ENCODE data around the gene UNC5C. TPM values are rescaled to one million over a fixed set of nuclear protein-coding genes. Genes with fewer than 3 reads are reported as not detected.

UNC5C gene
- total RNA-seq, 2 experiments from 2014 or later = not detected

- no peaks in the 10 kb centered on the region for H3K36me3 Mint-ChIP-seq (ENCODE audit: low read depth)
- H3K27me3 Mint-ChIP-seq (ENCODE audit: low read depth) = peaks cover 5% of the 10 kb centered on the region
- no peak overlapping the region for H3K4me3 Mint-ChIP-seq
- H3K27ac Mint-ChIP-seq = no peak overlapping the region
- CTCF ChIA-PET = no interaction called here
- H3K9me3 Mint-ChIP-seq = no peaks in the 10 kb centered on the region
- intact Hi-C loops (cut with micrococcal nuclease) = no loop called here
- DNase-seq = no peak
- no peaks in the 10 kb centered on the region for H3K4me1 Mint-ChIP-seq (ENCODE audit: low read depth)
Observed at GRCh38 chr4:95528388-95528948, 20.3 kb downstream of the UNC5C start.

- H3K27me3 Mint-ChIP-seq (ENCODE audit: low read depth) = peaks cover 2% of the 10 kb centered on the region
- H3K4me1 Mint-ChIP-seq (ENCODE audit: low read depth) = no peaks in the 10 kb centered on the region
- intact Hi-C loops (cut with micrococcal nuclease) = no loop called here
- no peaks in the 10 kb centered on the region for H3K36me3 Mint-ChIP-seq (ENCODE audit: low read depth)
- H3K9me3 Mint-ChIP-seq = no peaks in the 10 kb centered on the region
- H3K27ac Mint-ChIP-seq = no peak overlapping the region
- CTCF ChIA-PET = no interaction called here
- H3K4me3 Mint-ChIP-seq = no peak overlapping the region
- DNase-seq = no peak
Observed at GRCh38 chr4:95526075-95526474, 22.7 kb downstream of the UNC5C start.

GRCh38 chr4:95524729-95525128, 24.0 kb downstream of the UNC5C start:
- Mint-ChIP-seq H3K27ac (no peak overlapping the region), H3K9me3 (no peaks in the 10 kb centered on the region), H3K4me3 (no peak overlapping the region), H3K27me3 (ENCODE audit: low read depth) (peaks cover 2% of the 10 kb centered on the region), H3K4me1 (ENCODE audit: low read depth) (no peaks in the 10 kb centered on the region), H3K36me3 (ENCODE audit: low read depth) (no peaks in the 10 kb centered on the region)
- CTCF ChIA-PET = no interaction called here
- DNase-seq = no peak
- intact Hi-C loops (cut with micrococcal nuclease) = no loop called here

GRCh38 chr4:95524184-95524583, 24.6 kb downstream of the UNC5C start:
- no peak for DNase-seq
- Mint-ChIP-seq H3K4me1 (ENCODE audit: low read depth) (no peaks in the 10 kb centered on the region), H3K4me3 (no peak overlapping the region), H3K27me3 (ENCODE audit: low read depth) (peaks cover 2% of the 10 kb centered on the region), H3K36me3 (ENCODE audit: low read depth) (no peaks in the 10 kb centered on the region), H3K9me3 (no peaks in the 10 kb centered on the region), H3K27ac (no peak overlapping the region)
- intact Hi-C loops (cut with micrococcal nuclease) = no loop called here
- CTCF ChIA-PET = no interaction called here

GRCh38 chr4:95522682-95523530, 25.9 kb downstream of the UNC5C start:
- Mint-ChIP-seq H3K36me3 (ENCODE audit: low read depth) (no peaks in the 10 kb centered on the region), H3K27ac (no peak overlapping the region), H3K27me3 (ENCODE audit: low read depth) (peaks cover 2% of the 10 kb centered on the region), H3K9me3 (no peaks in the 10 kb centered on the region), H3K4me3 (no peak overlapping the region), H3K4me1 (ENCODE audit: low read depth) (no peaks in the 10 kb centered on the region)
- CTCF ChIA-PET = no interaction called here
- intact Hi-C loops (cut with micrococcal nuclease) = no loop called here
- DNase-seq = no peak

- peaks cover 4% of the 10 kb centered on the region for H3K27me3 Mint-ChIP-seq (ENCODE audit: low read depth)
- H3K9me3 Mint-ChIP-seq = no peaks in the 10 kb centered on the region
- intact Hi-C loops (cut with micrococcal nuclease) = no loop called here
- no peak for DNase-seq
- no peaks in the 10 kb centered on the region for H3K4me1 Mint-ChIP-seq (ENCODE audit: low read depth)
- no peaks in the 10 kb centered on the region for H3K36me3 Mint-ChIP-seq (ENCODE audit: low read depth)
- H3K4me3 Mint-ChIP-seq = no peak overlapping the region
- CTCF ChIA-PET = no interaction called here
- no peak overlapping the region for H3K27ac Mint-ChIP-seq
Observed at GRCh38 chr4:95517576-95518345, 31.0 kb downstream of the UNC5C start.

- DNase-seq = no peak
- no peaks in the 10 kb centered on the region for H3K9me3 Mint-ChIP-seq
- no peak overlapping the region for H3K27ac Mint-ChIP-seq
- peaks cover 4% of the 10 kb centered on the region for H3K27me3 Mint-ChIP-seq (ENCODE audit: low read depth)
- no peaks in the 10 kb centered on the region for H3K4me1 Mint-ChIP-seq (ENCODE audit: low read depth)
- no peak overlapping the region for H3K4me3 Mint-ChIP-seq
- H3K36me3 Mint-ChIP-seq (ENCODE audit: low read depth) = no peaks in the 10 kb centered on the region
- intact Hi-C loops (cut with micrococcal nuclease) = no loop called here
- CTCF ChIA-PET = no interaction called here
Observed at GRCh38 chr4:95516528-95517017, 32.2 kb downstream of the UNC5C start.

- Mint-ChIP-seq H3K36me3 (ENCODE audit: low read depth) (no peaks in the 10 kb centered on the region), H3K27me3 (ENCODE audit: low read depth) (peaks cover 3% of the 10 kb centered on the region), H3K4me1 (ENCODE audit: low read depth) (no peaks in the 10 kb centered on the region), H3K4me3 (no peak overlapping the region), H3K27ac (no peak overlapping the region), H3K9me3 (no peaks in the 10 kb centered on the region)
- no peak for DNase-seq
- CTCF ChIA-PET = no interaction called here
- intact Hi-C loops (cut with micrococcal nuclease) = no loop called here
Observed at GRCh38 chr4:95515589-95515988, 33.2 kb downstream of the UNC5C start.

GRCh38 chr4:95513022-95513421, 35.8 kb downstream of the UNC5C start:
- Mint-ChIP-seq H3K9me3 (no peaks in the 10 kb centered on the region), H3K36me3 (ENCODE audit: low read depth) (no peaks in the 10 kb centered on the region), H3K27me3 (ENCODE audit: low read depth) (peaks cover 3% of the 10 kb centered on the region), H3K27ac (no peak overlapping the region), H3K4me3 (no peak overlapping the region), H3K4me1 (ENCODE audit: low read depth) (no peaks in the 10 kb centered on the region)
- CTCF ChIA-PET = no interaction called here
- intact Hi-C loops (cut with micrococcal nuclease) = loop anchor here (5.0 kb wide), 2 partner anchors 89 to 356 kb away; no protein-coding TSS in a partner anchor
- DNase-seq = no peak

- H3K27me3 Mint-ChIP-seq (ENCODE audit: low read depth) = peaks cover 8% of the 10 kb centered on the region
- H3K36me3 Mint-ChIP-seq (ENCODE audit: low read depth) = no peaks in the 10 kb centered on the region
- intact Hi-C loops (cut with micrococcal nuclease) = loop anchor here (5.0 kb wide), 2 partner anchors 91 to 354 kb away; no protein-coding TSS in a partner anchor
- no peak overlapping the region for H3K4me3 Mint-ChIP-seq
- H3K27ac Mint-ChIP-seq = no peak overlapping the region
- CTCF ChIA-PET = no interaction called here
- no peaks in the 10 kb centered on the region for H3K4me1 Mint-ChIP-seq (ENCODE audit: low read depth)
- no peaks in the 10 kb centered on the region for H3K9me3 Mint-ChIP-seq
- no peak for DNase-seq
Observed at GRCh38 chr4:95511477-95511876, 37.3 kb downstream of the UNC5C start.

GRCh38 chr4:95510877-95511276, 37.9 kb downstream of the UNC5C start:
- intact Hi-C loops (cut with micrococcal nuclease) = loop anchor here (5.0 kb wide), 2 partner anchors 91 to 354 kb away; no protein-coding TSS in a partner anchor
- CTCF ChIA-PET = no interaction called here
- peaks cover 8% of the 10 kb centered on the region for H3K27me3 Mint-ChIP-seq (ENCODE audit: low read depth)
- H3K4me1 Mint-ChIP-seq (ENCODE audit: low read depth) = no peaks in the 10 kb centered on the region
- H3K4me3 Mint-ChIP-seq = no peak overlapping the region
- H3K36me3 Mint-ChIP-seq (ENCODE audit: low read depth) = no peaks in the 10 kb centered on the region
- H3K9me3 Mint-ChIP-seq = no peaks in the 10 kb centered on the region
- no peak overlapping the region for H3K27ac Mint-ChIP-seq
- DNase-seq = no peak

GRCh38 chr4:95510145-95510544, 38.6 kb downstream of the UNC5C start:
- Mint-ChIP-seq H3K36me3 (ENCODE audit: low read depth) (no peaks in the 10 kb centered on the region), H3K27ac (no peak overlapping the region), H3K4me1 (ENCODE audit: low read depth) (no peaks in the 10 kb centered on the region), H3K9me3 (no peaks in the 10 kb centered on the region), H3K4me3 (no peak overlapping the region), H3K27me3 (ENCODE audit: low read depth) (peaks cover 8% of the 10 kb centered on the region)
- intact Hi-C loops (cut with micrococcal nuclease) = loop anchor here (5.0 kb wide), 2 partner anchors 92 to 353 kb away; no protein-coding TSS in a partner anchor
- no peak for DNase-seq
- CTCF ChIA-PET = interaction anchor here (0.6 kb wide), 1 partner anchor 638 kb away, joined by 5 read pairs; no protein-coding TSS in a partner anchor

All from activated naive CD4-positive, alpha-beta T cell treated with anti-CD3 and anti-CD28 coated beads for 36 hours (primary cell).